ENCODE results near the gene BDH2. TPM values are rescaled to one million over a fixed set of nuclear protein-coding genes. Genes with fewer than 3 reads are reported as not detected.

Gene BDH2
- total RNA-seq (2021; fragmentation: NEBNext Ultra II Directional; extraction: Animal tissue kit (Norgen Biotek cat#: 25700)) = 10 to 100 TPM; 33.9 to 39.4 (median 36.9) TPM
- long read RNA-seq, transcript BDH2-201 (10 exons, 1,126 nt) = major isoform, 30 of 52 reads
- long read RNA-seq, partial matches to known transcripts = 2 of 52 reads
- long read RNA-seq, other reads (novel, unspliced or antisense) = 14 of 52 reads

- peak; percentile 96 for DNase-seq
- no peaks in the 10 kb centered on the region for H3K9me3 Mint-ChIP-seq
- H3K36me3 Mint-ChIP-seq (ENCODE audit: low read depth) = no peaks in the 10 kb centered on the region
- H3K4me1 Mint-ChIP-seq (ENCODE audit: low read depth) = peaks cover 38% of the 10 kb centered on the region
- peak; percentile 91 for TF ChIP-seq CTCF (IDR thresholded peaks at IDR 0.05)
- peak within 1 kb of the TSS; percentile 92 for H3K4me3 Mint-ChIP-seq
- H3K27ac Mint-ChIP-seq = peak within 1 kb of the TSS; percentile 92
- H3K27me3 Mint-ChIP-seq (ENCODE audit: insufficient read depth) = no peaks in the 10 kb centered on the region
Observed at GRCh38 chr4:103099691-103100392, at the start of gene BDH2. Gene BDH2 (minus strand): TSS chr4:103099834. CDS start chr4:103096254, 3,580 bp downstream.

GRCh38 chr4:103144926-103145325 lies 45.3 kb upstream of the BDH2 start:
- no peak for TF ChIP-seq CTCF (IDR thresholded peaks at IDR 0.05)
- no peaks in the 10 kb centered on the region for H3K9me3 Mint-ChIP-seq
- peaks cover 10% of the 10 kb centered on the region for H3K4me1 Mint-ChIP-seq (ENCODE audit: low read depth)
- no peaks in the 10 kb centered on the region; the same call in 1 of the 2 replicates for H3K27me3 Mint-ChIP-seq (ENCODE audit: insufficient read depth)
- no peak overlapping the region for H3K27ac Mint-ChIP-seq
- H3K36me3 Mint-ChIP-seq (ENCODE audit: low read depth) = peaks cover 51% of the 10 kb centered on the region
- no peak for DNase-seq
- no peak overlapping the region for H3K4me3 Mint-ChIP-seq

- Mint-ChIP-seq H3K9me3 (no peaks in the 10 kb centered on the region), H3K4me3 (peak overlapping the region; percentile 11; the same call in 1 of the 2 replicates), H3K27me3 (ENCODE audit: insufficient read depth) (no peaks in the 10 kb centered on the region), H3K36me3 (ENCODE audit: low read depth) (peaks cover 23% of the 10 kb centered on the region), H3K27ac (peak overlapping the region; percentile 51; the same call in 1 of the 2 replicates), H3K4me1 (ENCODE audit: low read depth) (peaks cover 32% of the 10 kb centered on the region)
- TF ChIP-seq CTCF (IDR thresholded peaks at IDR 0.05) = no peak
- DNase-seq = peak; percentile 22
Observed at GRCh38 chr4:103137446-103137827, 37.8 kb upstream of the BDH2 start.

- Mint-ChIP-seq H3K4me1 (ENCODE audit: low read depth) (peaks cover 32% of the 10 kb centered on the region), H3K27ac (peak overlapping the region; percentile 21; the same call in 1 of the 2 replicates), H3K36me3 (ENCODE audit: low read depth) (peaks cover 24% of the 10 kb centered on the region), H3K27me3 (ENCODE audit: insufficient read depth) (no peaks in the 10 kb centered on the region), H3K9me3 (no peaks in the 10 kb centered on the region), H3K4me3 (no peak overlapping the region)
- no peak for TF ChIP-seq CTCF (IDR thresholded peaks at IDR 0.05)
- DNase-seq = no peak
Observed at GRCh38 chr4:103136671-103137445, 37.2 kb upstream of the BDH2 start.

- Mint-ChIP-seq H3K4me3 (no peak overlapping the region), H3K27me3 (ENCODE audit: insufficient read depth) (no peaks in the 10 kb centered on the region), H3K9me3 (peaks cover 18% of the 10 kb centered on the region), H3K36me3 (ENCODE audit: low read depth) (peaks cover 58% of the 10 kb centered on the region), H3K27ac (no peak overlapping the region), H3K4me1 (ENCODE audit: low read depth) (no peaks in the 10 kb centered on the region)
- no peak for TF ChIP-seq CTCF (IDR thresholded peaks at IDR 0.05)
- DNase-seq = no peak
Observed at GRCh38 chr4:103129174-103129573, 29.5 kb upstream of the BDH2 start.

Data from HFFc6 (cell line).